ENCODE data around the gene COQ4.
A peak's percentile ranks its signal among the peaks of the same experiment; 100 is the strongest.
"Not testable (repeated sequence)": the region's sequence is repeated elsewhere in the genome, so short reads cannot be mapped to it uniquely, and the experiment has no call there.

COQ4 gene

DNA sequence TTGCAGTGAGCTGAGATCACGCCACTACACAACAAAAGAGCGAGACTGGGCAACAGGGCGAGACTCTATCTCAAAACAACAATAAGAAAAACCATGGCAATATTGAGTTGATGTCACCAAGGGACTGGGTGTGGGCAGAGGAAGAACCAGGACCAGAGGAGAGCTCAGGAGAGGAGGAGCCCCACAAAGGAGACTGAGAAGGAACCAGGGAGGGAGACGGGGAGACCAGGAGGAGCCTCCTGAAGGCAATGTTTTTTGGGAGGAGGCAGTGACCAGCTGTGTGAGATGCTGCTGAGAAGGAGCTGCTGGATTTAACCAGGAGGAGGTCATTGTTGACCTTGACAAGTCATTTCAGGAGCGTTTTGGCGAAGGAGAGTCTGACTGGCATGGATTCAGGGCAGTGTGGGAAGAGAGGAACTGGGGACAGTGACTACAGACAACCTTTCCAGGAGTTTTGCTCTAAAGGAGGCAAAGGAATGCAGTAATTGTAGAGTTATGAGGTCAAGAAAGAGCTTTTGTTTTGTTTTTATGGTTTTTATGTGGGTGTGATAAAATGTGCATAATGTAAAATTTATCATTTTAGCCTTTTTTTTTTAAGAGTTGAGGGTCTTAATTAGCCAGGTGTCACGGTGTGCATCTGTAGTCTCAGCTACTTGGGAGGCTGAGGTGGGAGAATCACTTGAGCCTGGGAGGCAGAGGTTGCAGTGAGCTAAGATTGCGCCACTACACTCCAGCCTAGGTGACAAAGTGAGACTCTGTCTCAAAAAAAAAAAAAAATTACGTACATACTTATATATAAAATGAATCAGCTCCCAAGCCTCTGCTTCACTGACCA, 18.3 kb upstream of the COQ4 start:
- DNase-seq = no peak

DNA sequence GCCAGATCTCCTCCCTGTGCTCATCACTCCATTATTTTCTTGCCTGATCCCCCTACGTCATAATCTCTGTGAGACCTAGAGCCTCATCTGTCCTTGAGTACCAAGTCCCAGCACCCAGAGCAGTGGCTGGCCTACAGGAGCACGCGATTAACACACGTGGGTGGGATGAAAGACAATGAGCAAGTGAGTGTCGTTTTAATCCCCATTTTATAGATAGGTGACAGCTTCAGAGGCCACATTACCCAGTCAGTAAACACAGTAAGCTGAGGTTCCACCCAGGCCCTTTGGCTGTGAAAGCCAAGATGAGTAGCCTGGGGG, 17.7 kb upstream of the COQ4 start:
- no peak for DNase-seq

DNA sequence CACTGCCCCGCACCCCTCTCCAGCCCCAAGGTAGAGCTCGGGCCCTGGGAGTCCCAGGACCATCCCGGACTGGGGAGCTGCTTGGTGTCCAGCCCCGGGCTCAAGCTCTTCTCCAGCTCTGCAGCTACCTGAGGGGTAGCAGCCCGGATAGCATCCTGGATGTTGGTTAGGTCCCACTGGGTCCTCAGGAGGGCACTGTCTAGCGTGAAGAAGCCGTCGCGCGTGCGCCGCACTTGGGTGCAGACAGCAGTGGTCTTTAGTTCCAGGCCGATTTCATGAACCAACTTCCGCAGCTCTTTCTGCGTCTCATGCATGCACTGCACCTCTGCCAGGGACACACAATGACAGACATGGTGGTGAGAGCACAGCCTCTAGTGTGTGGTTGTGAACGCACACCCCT, 13.1 kb upstream of the COQ4 start:
- no peak for DNase-seq

DNA sequence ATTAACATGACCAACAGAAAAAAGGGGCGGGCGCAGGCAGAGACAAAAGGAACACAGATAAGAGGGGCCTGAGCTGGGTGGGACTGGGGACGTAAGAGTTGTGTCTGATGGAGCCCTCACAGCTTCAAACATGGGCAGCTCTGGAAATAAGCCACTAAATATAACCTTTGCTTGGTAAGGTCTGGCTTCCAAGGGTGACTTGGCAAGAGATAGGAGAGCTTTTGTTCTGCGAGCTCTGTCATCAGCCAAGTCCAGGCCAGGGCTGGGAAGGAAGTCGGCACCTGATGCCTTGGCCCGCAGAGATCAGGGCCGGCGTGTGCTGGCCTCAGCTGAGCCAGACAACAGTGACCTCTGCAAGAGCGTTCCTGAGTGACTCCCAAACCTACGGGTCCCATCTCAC, 12.2 kb upstream of the COQ4 start:
- no peak for DNase-seq

DNA sequence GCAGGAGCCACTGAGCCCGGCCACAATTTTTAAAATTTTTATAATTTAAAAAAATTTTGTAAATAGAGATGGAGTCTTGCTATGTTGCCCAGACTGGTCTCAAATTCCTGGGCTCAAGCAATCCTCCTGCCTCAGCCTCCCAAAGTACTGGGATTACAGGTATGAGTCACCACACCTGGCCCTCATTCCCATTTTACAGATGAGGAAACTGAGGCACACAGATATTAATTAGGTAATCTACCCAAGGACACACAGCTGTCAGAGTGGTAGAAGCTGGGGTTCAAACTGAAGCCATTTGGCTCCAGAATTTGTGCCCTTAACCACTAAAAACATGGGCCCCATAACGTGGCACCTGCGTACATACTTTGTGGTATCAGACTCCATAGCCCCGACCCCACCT, 7.9 kb upstream of the COQ4 start:
- no peak for DNase-seq

DNA sequence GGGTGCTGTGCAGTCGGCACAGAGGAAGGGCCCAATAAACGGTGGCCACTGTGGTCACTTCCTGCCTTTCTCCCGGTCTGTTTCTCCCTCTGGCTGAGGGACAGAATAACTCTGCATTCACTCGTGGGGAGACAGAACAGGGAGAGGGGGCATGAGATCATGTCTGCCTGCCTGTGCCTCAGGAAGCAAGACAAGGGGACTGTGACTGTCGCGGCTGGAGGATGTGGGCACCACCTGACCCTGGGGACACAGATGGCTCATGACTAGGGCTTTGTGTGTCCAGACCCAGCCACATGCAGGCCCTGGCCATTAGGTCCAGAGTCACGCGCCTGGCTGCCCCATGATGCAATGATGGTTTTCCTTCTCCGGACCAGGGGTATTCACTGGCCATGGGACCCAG, 6.2 kb upstream of the COQ4 start:
- no peak for DNase-seq

DNA sequence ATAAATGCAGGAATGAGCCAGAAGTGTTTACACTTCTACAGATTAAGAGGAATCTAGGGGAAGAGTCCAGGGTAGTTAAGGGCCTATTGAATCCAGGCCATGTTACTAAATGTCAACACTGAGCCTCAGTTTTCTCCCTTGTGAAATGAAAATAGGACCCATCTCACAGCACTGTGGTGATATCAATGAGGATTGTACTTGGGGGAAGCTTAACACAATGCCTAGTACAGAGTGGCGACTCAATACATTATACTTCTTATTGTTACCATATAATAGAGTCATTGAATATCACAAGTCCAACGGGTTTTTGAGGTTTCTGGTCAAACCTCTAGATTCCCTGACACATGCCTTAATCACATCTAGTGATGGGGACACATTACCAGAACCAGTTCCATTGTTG, 5.0 kb upstream of the COQ4 start:
- DNase-seq = no peak

DNA sequence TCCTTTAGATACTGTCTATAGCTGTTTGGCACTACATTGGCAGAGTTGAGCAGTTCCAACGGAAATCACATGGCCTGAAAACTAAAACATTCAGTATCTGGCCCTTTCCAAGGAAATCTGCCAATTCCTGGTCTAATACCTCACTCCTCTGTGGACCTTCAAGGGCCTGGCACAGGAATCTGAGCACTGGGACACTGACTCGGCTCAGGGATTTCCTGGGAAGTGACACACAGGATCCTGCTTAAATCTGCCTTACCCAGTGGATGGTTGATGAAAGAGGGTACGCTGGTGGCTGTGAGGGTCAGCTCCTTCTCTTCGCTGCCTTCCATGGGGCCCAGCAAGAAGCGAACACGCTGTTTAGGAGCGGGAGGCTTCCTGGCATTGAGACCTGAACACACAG, 1.3 kb upstream of the COQ4 start:
- no peak for DNase-seq

DNA sequence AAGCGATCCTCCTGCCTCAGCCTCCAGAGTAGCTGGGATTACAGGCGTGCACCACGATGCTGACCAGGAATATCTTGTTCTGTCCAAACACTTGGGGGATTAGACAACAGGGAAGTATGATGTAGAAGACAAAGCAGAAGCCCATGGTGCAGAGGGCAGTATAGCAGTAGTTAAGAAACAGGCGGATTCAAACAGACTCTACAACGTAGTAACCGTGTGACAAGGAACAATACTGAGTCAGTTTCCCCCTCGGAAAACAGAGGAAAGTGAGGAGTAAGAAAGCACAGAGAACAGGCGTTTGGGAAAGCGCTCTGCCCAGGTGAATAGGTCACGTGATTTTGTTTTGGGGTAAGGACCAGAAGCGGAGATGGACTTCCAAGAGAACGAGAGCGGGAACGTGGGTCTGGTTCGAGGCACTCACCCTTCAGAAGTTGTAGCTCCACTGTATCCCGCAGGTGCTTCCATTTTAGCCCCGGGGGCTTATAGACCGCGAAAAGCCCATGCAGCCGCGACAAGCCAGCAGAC, 698 bp upstream of the COQ4 start:
- DNase-seq = no peak

DNA sequence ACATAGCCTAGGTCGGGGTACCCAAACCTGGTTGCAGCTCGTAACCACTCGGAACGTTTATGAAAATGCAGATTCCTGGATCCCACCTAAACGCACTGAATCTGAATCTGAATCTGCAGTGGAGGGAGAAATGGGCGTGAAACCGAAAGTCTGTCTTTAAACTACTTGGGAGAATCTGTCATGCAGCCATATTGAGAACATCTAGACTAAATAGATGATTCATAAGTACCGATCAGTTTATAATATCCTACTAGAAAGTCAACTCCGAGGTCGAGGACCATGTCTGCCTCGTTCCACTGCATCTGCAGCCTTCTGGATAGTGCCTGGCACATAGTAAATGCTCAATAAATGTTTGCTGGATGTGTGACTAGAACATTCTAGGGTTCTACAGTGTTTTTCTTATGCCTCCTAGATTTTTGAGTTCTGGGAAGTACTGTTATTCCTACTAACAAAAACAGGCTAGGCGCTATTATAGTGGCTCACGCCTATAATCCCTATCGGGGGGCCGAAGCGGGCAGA, 632 bp downstream of the COQ4 start:
- peak; percentile 37 for DNase-seq

DNA sequence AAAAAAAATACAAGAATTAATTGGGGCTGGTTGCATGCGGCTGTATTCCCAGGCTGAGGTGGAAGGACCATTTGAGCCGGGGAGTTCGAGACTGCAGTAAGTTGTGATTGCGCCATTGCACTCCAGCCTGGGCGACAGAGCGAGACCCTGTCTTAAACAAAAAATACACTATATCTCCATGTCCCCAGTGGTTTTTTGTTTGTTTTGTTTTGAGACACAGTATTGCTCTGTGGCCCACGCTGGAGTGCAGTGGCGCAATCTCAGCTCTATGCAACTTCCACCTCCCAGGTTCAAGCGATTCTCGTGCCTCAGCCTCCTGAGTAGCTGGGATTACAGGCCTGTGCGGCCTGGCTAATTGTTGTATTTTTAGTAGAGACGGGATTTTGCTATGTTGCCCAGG, 1.2 kb downstream of the COQ4 start:
- no peak for DNase-seq

DNA sequence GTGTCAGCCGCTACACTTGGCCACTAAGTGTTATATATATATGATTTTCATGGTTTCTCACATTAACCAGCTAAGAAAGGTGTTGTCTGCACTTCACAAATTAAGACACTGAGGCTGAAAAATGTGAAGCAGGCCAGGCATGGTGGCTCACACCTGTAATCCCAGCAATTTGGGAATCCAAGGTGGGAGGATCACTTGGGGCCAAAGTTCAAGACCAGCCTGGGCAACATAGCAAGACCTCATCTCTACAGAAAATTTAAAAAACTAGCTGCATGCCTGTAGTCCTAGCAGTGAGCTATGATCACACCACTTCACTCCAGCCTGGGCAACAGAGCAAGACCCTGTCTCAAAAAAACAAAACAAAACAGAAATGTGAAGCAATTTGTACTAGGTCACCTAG, 1.8 kb downstream of the COQ4 start:
- DNase-seq = no peak

DNA sequence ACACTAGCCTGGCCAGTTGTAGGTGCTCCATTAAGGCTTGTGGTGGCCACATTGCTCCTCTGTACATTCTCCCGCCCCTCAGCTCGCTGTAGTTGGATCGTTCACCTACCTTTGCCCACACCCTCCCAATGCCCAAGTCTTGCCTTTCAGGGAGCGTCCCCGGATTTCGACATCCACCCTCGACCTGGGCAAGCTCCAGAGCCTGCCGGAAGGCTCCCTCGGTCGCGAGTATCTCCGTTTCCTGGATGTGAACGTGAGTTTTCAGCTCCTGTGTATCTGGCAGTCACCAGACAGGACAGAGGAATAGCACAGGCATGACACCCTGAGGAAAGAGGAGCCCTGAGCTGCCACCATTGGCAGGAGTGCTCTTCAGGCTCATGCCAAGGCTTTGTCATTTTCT, 3.0 kb downstream of the COQ4 start:
- no peak for DNase-seq

DNA sequence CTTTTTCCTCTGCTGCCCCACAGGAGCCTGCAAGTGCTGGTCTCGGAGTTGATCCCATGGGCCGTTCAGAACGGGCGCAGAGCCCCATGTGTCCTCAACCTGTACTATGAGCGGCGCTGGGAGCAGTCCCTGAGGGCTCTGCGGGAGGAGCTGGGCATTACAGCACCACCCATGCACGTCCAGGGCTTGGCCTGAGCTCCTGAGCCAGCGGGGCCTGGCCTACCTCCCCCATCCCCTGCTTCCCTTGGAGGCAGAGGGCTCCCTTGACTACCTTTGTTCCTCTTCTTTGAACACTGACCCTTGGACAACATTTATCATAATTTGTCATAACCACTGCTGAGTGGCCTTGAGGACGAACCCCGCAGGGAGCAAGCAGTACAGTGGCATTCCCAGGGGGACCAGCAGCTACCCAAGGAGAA, 10.8 kb downstream of the COQ4 start:
- DNase-seq = no peak

DNA sequence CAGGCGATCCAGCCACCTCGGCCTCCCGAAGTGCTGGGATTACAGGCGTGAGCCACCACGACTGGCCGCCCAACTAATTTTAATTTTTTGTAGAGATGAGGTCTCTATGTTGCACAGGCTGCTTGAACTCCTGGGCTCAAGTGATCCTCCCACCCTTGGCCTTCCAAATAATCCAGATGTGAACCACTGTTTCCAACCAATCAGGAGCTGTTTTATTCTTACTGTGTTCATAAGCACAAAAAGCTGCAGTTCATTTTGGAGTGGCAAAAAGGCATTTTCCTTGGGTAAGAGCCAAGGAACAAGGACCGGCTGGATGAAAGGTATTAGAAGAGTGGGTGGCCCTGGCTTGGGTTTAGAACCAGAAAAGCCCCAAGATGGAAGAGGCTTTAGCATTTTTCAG, 12.5 kb downstream of the COQ4 start:
- no peak for DNase-seq

DNA sequence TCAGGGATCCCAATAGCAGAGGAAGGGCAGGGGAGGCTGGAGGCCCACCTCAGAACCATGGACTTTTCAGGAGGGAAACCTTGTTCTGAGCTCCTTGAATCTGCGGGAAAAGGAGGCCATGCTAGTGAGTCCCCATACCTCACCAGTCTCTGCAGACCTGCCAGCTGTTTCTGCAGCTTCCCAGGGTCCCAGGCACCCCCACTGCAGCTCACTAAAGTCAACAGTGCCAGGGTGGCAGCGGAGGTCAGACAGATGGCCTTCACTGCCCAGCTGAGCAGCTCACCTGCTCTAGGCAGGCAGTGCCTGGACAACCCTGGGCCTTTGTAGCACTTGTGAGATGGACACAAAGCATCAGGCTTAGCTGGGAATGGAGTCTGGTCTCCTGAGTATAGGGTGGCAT, 13.3 kb downstream of the COQ4 start:
- no peak for DNase-seq

DNA sequence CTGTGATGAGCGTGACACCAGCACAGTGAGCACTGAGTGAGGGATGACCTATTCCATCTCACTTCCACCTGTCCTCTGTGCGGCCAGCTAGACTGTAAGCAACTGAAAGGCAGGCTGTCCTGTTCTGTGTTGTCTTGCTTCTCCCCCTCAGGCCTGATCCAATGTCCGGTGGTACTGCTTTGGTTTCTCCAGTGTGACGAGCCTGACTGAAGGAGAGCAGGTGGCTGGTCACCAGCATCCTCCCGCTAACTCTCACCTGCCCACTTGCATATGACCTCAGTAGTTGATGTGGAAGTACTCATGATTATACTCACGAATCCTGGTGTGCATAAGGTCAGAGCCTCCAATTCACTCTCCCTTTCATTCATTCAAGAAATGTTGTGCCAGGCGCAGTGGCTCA, 15.3 kb downstream of the COQ4 start:
- no peak for DNase-seq

DNA sequence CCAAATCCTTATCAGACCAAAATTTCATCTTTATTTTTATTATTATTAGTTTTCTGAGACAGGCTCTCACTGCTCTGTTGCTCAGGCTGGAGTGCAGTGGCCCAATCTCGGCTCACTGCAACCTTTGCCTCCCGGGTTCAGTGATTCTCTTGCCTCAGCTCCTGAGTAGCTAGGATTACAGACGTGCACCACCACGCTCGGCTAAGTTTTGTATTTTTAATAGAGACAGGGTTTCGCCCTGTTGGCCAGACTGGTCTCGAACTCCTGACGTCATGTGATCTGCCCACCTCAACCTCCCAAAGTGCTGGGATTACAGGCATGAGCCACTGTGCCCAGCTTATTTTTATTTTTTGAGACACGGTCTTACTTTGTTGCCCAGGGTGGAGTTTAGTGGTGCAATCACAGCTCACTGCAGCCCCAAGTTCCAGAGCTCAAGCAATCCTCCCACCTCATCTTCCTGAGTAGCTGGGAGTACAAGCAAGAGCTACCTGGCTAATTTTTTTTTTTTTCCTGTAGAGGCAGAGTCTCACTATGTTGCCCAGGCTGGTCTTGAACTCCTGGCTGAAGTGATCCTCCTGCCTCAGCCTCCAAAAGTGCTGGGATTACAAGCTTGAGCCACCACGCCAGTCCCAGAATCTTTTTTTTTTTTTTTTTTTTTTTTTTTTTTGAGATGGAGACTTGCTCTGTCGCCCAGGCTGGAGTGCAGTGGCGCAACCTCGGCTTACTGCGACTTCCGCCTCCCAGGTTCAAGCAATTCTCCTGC, 16.4 kb downstream of the COQ4 start:
- not testable (repeated sequence) for DNase-seq

DNA sequence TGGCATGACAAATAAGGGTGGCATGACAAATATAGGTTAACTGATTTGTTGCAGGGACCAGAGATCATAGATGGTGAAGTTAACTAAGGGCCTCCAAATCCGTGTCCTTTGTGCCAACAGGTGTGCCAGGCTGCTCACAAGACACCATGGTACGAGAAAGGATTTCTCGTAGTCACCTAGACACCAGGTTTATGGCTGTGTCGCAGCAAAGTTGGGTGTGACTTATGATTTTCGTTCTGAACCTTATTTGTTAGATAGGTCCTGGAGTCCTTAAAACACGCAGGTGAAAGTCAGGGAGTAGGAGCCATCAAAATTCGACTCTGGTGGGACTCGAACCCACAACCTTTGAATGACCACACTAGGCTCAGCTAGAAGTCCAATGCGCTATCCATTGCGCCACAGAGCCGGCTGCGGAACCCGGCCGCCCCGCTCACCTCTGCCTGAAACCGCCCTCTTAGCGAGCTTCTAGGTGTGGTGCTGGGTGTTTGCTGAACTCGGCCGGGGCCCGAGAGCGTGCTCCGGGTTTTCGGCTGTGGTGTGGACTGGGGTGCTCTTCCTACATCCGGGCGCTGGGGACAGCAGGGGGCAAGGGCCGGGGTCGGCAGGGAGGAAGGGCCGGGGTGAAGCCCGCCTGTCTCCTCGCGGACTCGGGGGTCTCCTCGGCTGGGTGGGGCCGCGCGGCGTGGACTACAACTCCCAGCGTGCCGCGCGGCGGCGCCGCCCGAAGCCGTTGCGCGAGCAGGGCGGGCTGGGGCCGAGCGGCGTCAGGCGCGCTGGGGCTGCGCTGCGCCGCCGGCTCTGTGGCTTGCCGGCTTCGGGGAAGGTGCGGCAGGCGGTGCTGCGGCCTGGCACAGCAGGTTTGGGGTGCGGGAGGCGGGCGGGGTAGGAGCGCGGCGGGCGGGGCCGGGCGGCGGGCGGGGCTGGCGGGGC, 17.4 kb downstream of the COQ4 start, which contains the start of gene SLC27A4:
Gene SLC27A4, plus strand, starts transcription at position 767 of the 930 bp plus-strand sequence. CDS start 2,606 bp downstream, outside the sequence.
- DNase-seq = peak; percentile 82

DNA sequence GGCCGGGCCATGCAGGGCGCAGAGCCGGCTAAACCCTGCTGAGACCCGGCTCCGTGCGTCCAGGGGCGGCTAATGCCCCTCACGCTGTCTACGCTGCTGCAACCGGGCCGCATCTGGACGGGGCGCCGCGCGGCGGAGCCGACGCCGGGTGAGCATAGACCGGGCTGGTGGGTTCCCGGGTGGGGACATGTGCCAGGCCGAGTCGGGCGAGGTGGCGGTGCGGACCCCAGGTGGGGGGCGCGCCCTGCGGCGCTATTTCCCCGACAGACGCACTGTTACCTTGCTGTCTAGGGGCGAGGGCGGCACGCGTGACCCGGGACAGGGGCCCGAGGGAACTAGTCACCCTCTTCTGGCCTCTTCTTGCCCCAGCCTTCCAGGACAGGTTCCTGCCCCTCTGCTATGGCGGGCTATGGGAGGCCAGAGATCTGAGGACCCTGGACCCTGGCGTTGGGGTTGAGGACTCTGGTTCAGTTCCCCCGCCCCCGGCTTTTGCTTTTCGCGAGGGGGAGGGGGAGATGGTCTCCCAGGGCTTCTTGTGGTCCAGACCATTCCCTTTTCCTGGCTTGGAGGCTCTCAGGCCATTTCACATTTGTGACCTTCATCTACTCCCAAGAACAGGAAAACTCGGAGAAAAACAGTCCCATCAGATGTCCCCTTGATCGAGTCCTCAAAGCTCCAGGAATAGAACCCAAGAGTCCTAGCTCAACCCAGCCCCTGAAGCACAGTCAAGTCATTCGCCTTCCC, 18.2 kb downstream of the COQ4 start:
- no peak for DNase-seq

DNA sequence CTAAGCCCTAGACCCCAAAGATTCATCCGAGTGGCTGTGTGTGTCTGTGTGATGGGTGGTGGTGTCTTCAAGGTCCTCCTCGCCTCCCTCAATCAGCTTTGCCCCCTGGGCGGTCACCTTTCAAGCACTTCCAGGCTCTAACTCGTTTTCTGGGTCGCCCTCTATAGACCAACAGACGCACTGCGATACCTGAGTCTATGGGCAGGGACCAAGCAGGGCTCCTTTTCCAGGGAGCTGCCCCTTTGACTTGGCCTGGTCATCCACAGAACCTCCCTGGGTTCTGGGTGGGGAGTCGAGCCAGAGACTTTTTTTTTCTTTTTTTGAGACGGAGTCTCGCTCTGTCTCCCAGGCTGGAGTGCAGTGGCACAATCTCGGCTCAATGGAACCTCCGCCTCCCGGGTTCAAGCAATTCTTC, 18.8 kb downstream of the COQ4 start:
- peak; percentile 75 for DNase-seq
